ENCODE measurements around the gene RELN.

RELN gene

GRCh38 chr7:103628742-103629141 is 360.7 kb downstream of the RELN start:
- TF ChIP-seq FOXP2 (optimal IDR thresholded peaks at IDR 0.05; ENCODE audit: borderline replicate concordance, extremely low read depth, extremely low read length, insufficient read depth) (no peak), POLR2AphosphoS5 (IDR thresholded peaks at IDR 0.05; ENCODE audit: low read depth, low read length) (no peak), TAF1 (IDR thresholded peaks at IDR 0.05; ENCODE audit: borderline replicate concordance, insufficient read depth, low read length) (no peak), SIN3A (IDR thresholded peaks at IDR 0.05; ENCODE audit: borderline replicate concordance, insufficient read depth, low read length) (no peak)
- TF ChIP-seq, protein P1, sequence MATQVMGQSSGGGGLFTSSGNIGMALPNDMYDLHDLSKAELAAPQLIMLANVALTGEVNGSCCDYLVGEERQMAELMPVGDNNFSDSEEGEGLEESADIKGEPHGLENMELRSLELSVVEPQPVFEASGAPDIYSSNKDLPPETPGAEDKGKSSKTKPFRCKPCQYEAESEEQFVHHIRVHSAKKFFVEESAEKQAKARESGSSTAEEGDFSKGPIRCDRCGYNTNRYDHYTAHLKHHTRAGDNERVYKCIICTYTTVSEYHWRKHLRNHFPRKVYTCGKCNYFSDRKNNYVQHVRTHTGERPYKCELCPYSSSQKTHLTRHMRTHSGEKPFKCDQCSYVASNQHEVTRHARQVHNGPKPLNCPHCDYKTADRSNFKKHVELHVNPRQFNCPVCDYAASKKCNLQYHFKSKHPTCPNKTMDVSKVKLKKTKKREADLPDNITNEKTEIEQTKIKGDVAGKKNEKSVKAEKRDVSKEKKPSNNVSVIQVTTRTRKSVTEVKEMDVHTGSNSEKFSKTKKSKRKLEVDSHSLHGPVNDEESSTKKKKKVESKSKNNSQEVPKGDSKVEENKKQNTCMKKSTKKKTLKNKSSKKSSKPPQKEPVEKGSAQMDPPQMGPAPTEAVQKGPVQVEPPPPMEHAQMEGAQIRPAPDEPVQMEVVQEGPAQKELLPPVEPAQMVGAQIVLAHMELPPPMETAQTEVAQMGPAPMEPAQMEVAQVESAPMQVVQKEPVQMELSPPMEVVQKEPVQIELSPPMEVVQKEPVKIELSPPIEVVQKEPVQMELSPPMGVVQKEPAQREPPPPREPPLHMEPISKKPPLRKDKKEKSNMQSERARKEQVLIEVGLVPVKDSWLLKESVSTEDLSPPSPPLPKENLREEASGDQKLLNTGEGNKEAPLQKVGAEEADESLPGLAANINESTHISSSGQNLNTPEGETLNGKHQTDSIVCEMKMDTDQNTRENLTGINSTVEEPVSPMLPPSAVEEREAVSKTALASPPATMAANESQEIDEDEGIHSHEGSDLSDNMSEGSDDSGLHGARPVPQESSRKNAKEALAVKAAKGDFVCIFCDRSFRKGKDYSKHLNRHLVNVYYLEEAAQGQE (IDR thresholded peaks at IDR 0.05; ENCODE audit: insufficient read depth in 1 of 2, low read depth in 2 of 2, low read length in 2 of 2), result no peak

- TF ChIP-seq TAF1 (IDR thresholded peaks at IDR 0.05; ENCODE audit: borderline replicate concordance, insufficient read depth, low read length) (no peak), FOXP2 (optimal IDR thresholded peaks at IDR 0.05; ENCODE audit: borderline replicate concordance, extremely low read depth, extremely low read length, insufficient read depth) (no peak), SIN3A (IDR thresholded peaks at IDR 0.05; ENCODE audit: borderline replicate concordance, insufficient read depth, low read length) (no peak), POLR2AphosphoS5 (IDR thresholded peaks at IDR 0.05; ENCODE audit: low read depth, low read length) (no peak)
- TF ChIP-seq, protein P1 (IDR thresholded peaks at IDR 0.05; ENCODE audit: insufficient read depth in 1 of 2, low read depth in 2 of 2, low read length in 2 of 2), result no peak
Measured at GRCh38 chr7:103626776-103627175, 362.7 kb downstream of the RELN start.

GRCh38 chr7:103622274-103622673 is 367.2 kb downstream of the RELN start:
- TF ChIP-seq FOXP2 (optimal IDR thresholded peaks at IDR 0.05; ENCODE audit: borderline replicate concordance, extremely low read depth, extremely low read length, insufficient read depth) (no peak), TAF1 (IDR thresholded peaks at IDR 0.05; ENCODE audit: borderline replicate concordance, insufficient read depth, low read length) (no peak), POLR2AphosphoS5 (IDR thresholded peaks at IDR 0.05; ENCODE audit: low read depth, low read length) (no peak)
- TF ChIP-seq, protein P1 (IDR thresholded peaks at IDR 0.05; ENCODE audit: insufficient read depth in 1 of 2, low read depth in 2 of 2, low read length in 2 of 2), result no peak

GRCh38 chr7:103613655-103614642 is 375.5 kb downstream of the RELN start:
- TF ChIP-seq, protein P1 (IDR thresholded peaks at IDR 0.05; ENCODE audit: insufficient read depth in 1 of 2, low read depth in 2 of 2, low read length in 2 of 2), result no peak
- no peak for TF ChIP-seq TAF1 (IDR thresholded peaks at IDR 0.05; ENCODE audit: borderline replicate concordance, insufficient read depth, low read length)
- no peak for TF ChIP-seq SIN3A (IDR thresholded peaks at IDR 0.05; ENCODE audit: borderline replicate concordance, insufficient read depth, low read length)
- TF ChIP-seq POLR2AphosphoS5 (IDR thresholded peaks at IDR 0.05; ENCODE audit: low read depth, low read length), result no peak
- no peak for TF ChIP-seq FOXP2 (optimal IDR thresholded peaks at IDR 0.05; ENCODE audit: borderline replicate concordance, extremely low read depth, extremely low read length, insufficient read depth)

All from PFSK-1 (cell line).